Stimulated activated CD4-positive, alpha-beta T cell treated with anti-CD3 and anti-CD28 coated beads, Interleukin-1b, Interleukin-23, amount 100 ng/mL, for 48 hours (primary cell): ENCODE data around the gene MYADM.

ENCODE experiments used
- DNase-seq: peaks from one replicate; pipeline ENCODE4 v3.0.0-alpha.2; 2020

Gene MYADM

GRCh38 chr19:53916004-53916403 is 48.3 kb downstream of the MYADM start:
- no peak for DNase-seq

- no peak for DNase-seq
Measured at GRCh38 chr19:53917356-53917755, 49.7 kb downstream of the MYADM start.
